GM19043 (cell line): Measurements from ENCODE around the gene TRAF3IP1.
"Not testable (repeated sequence)": the region's sequence is repeated elsewhere in the genome, so short reads cannot be mapped to it uniquely, and the experiment has no call there.

Experiments used
- ATAC-seq: cut with Tn5 transposase; IDR thresholded peaks from one replicate; pipeline ENCODE4 v1.9.1; 2021; ENCODE audit warnings: low read depth; ENCODE audit not compliant: unreplicated experiment

TRAF3IP1 gene

DNA sequence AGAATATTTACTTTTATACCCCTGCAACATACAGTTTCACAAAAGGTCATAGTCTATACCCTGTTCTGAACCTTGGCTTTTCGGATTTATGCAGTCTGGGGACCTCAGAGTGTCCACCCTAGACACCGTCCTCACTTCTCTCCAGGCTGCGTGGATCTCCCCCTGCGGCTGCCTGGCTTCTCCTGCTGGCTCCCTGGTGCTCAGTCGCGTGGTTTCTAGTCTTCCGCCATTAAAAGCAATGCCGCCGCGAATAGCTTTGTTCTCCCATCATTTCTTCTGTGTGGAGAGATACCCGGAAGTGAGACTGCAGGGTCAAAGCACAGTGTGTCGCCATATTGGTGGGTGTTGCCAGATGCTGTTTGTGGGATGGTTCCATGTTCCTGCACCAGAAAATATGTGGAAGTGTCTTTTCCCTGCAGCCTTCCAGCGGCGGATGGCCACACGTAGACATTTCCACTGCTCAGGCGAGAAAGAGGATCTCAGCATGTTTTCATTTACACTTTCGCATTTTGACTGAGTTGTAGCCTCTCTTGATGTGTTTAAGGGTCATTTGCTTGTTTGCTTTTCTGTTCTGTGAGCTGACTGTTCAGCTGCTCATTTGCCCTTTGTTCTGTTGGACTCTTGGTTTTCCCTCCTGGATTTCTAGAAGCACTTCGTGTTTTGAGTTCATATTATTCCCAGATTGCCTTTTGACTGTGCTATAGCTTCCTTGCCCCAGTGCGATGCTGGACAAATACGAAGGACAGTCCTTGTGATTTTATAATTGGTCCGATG is 83.5 kb downstream of the TRAF3IP1 start:
- no peak for ATAC-seq

GRCh38 chr2:238404406-238405216 is 84.3 kb downstream of the TRAF3IP1 start:
- ATAC-seq: no peak

DNA sequence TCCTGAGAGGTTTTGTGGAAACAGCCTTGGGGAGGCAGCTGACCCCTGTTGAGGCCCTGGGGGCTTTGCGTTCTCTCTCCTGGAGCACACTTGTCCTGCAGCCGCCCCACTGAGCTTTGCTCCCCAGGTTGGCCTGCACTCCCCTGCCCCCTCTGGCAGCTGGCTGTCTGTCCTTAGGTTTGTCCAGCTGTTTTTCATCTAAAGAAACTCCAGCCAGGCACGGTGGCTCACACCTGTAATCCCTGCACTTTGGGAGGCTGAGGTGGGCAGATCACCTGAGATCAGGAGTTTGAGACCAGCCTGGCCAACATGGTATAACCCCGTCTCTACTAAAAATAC is 84.9 kb downstream of the TRAF3IP1 start:
- ATAC-seq: not testable (repeated sequence)

- no peak for ATAC-seq
These were observed 86.1 kb downstream of the TRAF3IP1 start for GRCh38 chr2:238406221-238406997.

GRCh38 chr2:238406998-238407285 is 86.6 kb downstream of the TRAF3IP1 start:
- no peak for ATAC-seq

- no peak for ATAC-seq
These were observed 87.2 kb downstream of the TRAF3IP1 start for GRCh38 chr2:238407566-238407965.

- ATAC-seq: no peak
These were observed 88.5 kb downstream of the TRAF3IP1 start for GRCh38 chr2:238408615-238409340.

- ATAC-seq: no peak
These were observed 89.3 kb downstream of the TRAF3IP1 start for GRCh38 chr2:238409341-238410199.

GRCh38 chr2:238412067-238412767 is 91.9 kb downstream of the TRAF3IP1 start:
- no peak for ATAC-seq

GRCh38 chr2:238413368-238413767 is 93.0 kb downstream of the TRAF3IP1 start:
- no peak for ATAC-seq

DNA sequence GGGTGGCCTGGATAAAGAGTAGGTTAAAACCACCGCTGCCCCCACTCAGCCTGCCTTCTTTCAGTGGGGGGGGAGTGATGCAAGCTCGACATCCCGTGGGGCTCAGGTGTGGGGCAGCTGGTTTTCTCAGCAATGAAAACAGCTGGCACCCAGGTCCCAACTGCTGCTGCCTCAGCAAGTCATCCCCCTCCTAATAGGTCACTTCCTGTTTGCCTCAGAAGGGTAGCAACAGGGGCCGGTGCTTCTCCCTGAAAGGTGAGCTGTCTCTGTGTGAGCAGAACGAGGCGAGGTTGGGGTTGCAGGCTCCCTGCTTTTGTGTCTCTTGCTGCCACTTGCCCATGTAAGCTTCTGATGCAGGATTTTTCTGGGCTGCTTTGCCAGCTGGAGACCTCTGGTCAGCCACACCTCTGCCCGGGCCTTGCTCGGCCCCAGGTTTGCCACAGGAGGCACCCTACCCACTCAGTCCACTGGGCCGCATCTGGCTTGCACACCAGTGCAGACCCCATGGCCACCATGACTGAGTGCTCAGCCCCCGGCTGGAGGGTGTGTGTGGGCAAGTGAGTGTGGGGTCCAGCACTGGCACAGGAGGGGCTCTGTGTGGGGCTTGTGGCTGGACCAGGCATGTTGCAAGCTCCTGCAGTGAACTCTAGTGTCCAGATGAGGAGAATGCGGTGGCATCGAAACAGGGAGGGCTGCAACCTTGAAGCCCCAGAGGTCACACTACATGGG is 94.9 kb downstream of the TRAF3IP1 start:
- no peak for ATAC-seq

GRCh38 chr2:238415893-238416292 is 95.6 kb downstream of the TRAF3IP1 start:
- no peak for ATAC-seq

- ATAC-seq: no peak
These were observed 98.1 kb downstream of the TRAF3IP1 start for GRCh38 chr2:238418196-238418998.

GRCh38 chr2:238418999-238419546 is 98.8 kb downstream of the TRAF3IP1 start:
- no peak for ATAC-seq

DNA sequence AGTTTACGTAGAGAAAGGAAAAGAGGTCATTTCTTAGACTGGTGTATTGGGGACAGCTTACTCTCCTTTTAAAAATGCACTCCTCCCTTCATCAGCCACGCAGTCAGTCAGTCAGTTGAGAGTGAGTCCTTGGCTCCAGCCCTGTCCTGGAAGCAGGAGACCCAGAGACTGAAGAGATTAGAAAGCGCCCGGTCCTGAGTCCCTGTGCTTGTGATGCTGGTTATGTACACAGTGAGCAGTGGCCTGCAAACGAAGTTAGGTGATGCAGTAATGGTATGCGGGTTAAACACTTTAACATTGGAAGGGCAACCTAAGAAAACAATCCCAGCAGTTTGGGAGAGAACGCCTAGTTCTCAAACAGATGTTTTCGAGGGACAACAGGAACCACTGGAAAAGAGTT is 100.1 kb downstream of the TRAF3IP1 start:
- ATAC-seq: no peak

- no peak for ATAC-seq
These were observed 100.8 kb downstream of the TRAF3IP1 start for GRCh38 chr2:238420878-238421694.

- no peak for ATAC-seq
These were observed 101.3 kb downstream of the TRAF3IP1 start for GRCh38 chr2:238421695-238422035.
